GM19372 (cell line): ENCODE results near the gene ZFR2.
"Not testable (repeated sequence)": the region's sequence is repeated elsewhere in the genome, so short reads cannot be mapped to it uniquely, and the experiment has no call there.

Source experiments
- ATAC-seq: cut with Tn5 transposase; IDR thresholded peaks from one replicate; pipeline ENCODE4 v1.9.1; 2021; ENCODE audit warnings: mild to moderate bottlenecking, low read depth, moderate library complexity; ENCODE audit not compliant: unreplicated experiment

The ZFR2 gene

DNA sequence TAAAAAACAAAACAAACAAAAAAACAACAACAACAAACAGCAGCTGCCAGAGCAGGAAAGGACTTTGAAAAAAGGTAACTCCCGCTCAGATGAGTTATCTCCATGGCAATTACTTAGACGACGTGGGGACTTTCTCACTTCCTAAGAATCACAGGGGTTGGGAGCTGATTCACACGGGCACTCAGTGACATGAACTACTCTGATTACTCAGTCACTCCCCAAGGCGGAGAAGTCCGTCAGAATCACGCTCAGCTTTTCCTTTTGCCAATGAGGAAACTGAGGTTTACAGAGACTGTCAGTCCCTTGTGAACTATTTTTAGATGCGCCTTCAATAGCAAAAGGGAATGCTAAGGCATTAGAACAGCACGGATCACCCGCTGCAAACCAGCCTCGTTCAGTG is 50.4 kb downstream of the ZFR2 start:
- no peak for ATAC-seq

DNA sequence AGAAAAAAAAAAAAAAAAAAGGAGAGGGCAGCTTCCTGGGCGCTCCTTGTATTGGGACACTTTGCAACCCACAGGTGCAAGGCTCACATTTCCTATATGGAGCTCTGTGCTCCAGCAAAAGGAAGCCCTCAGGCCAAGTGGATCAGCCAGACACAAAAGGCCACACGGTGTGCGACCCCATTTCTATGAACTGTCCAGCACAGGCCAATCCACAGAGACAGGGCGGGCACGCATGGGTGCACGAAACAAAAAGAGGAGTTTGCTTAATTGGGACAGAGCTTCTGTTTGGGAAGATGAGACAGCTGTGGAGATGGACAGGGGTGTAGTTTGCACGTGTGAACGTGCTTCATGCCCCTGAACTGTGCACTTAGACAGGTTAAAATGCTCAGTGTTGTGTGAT is 51.1 kb downstream of the ZFR2 start:
- no peak for ATAC-seq

DNA sequence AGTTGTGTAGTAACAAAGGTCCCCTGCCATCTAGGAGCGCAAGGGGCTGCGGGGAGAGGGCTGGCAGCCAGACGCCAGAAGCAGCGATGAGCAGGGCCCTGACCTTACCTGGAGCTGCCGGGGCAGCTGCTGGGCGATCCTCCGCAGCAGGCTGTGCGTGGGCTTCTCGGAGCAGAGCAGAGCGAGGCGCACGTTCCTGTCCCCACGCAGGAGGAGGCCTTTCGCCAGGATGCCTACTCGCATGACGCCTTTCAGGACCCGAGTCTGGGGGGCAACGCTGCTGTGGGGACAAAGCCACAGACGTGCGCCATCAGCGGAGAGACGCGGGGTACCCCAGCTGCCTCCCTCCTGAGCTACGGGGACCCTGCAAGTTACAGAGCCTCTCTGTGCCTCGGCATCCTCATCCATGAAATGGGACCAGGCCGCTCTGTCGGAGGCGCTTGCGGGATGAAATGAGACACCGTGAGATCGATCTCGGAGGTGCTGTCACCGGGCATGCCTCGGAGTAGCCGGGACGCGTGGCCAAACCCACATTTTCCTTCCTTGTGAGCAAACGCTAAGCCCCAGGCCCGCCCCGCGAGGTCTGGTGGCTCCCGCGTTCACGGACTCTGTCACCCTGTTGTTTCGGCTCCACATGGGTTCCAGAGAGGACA is 52.1 kb downstream of the ZFR2 start:
- no peak for ATAC-seq

DNA sequence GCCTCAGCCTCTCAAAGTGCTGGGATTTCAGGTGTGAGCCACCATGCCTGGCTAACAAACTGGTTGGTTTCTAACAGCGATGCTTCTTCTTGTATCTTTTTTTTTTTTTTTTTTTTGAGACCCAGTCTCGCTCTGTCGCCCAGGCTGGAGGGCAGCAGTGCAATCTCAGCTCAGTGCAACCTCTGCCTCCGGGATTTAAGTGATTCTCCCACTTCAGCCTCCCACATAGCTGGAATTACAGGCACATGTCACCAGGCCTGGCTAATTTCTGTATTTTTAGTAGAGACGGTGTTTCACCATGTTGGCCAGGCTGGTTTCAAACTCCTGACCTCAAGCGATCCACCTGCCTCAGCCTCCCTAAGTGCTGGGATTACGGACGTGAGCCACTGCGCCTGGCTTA is 52.7 kb downstream of the ZFR2 start:
- not testable (repeated sequence) for ATAC-seq

DNA sequence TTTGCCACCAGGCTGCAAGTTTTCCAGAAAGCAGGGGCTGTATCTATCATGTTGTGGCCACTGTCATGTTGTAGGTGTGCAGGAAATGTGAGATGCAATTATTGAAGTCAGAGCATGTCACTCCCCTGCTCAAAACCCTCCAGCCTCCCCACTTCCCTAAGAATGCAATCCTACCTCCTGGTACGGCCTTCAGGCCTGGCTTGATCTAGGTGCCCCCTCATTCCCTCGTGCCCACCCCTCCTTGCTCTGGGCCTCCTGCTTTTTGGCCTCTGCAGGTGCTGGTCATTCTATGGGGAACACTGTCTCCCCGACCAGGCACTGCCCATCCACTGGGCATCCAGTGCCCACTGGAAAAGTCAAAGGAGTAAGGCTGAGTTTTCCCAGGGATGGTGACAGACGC is 54.2 kb downstream of the ZFR2 start:
- ATAC-seq: no peak

DNA sequence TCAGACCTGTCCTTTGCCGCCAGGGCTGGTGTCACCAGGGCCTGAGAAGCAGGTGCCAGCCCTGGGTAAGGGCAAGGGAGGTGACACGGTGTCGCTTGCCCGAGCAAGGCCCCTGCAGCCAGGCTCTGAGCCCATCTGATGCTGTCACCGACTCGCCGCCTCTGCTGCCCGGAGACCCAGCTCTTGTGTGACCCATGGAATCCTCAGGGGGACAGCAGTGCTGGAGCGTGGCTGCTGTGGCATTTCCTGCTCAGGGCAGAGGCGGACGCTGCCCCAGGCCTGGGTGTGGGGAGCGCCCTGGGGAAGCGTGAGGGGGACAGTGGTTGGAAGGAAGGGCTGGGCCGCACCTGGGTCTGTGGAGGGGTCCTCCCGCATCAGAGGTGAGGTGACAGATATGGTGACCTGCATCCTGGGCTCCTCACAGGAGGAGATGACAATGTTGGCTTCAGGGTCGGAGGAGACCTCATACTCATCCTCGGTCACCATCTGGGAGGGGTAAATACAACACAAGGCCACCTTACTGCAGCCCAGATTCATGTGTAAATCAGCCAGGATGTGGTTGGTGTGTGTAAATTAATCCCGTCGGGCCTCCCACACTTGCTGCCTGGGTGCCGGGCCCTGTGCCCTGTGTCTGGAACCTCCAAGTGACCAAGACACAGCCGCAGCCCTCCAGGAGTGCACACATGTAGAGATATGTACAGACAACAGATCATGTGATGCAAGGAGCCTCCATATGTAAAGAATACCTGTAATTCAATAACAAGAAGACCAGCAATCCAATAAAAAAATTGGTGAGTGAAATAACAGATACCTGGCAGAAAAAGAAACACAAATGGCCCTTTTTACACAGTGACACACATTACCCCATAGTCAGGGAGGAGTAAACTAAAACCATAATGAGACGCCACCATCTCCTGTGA is 55.1 kb downstream of the ZFR2 start:
- ATAC-seq: no peak

DNA sequence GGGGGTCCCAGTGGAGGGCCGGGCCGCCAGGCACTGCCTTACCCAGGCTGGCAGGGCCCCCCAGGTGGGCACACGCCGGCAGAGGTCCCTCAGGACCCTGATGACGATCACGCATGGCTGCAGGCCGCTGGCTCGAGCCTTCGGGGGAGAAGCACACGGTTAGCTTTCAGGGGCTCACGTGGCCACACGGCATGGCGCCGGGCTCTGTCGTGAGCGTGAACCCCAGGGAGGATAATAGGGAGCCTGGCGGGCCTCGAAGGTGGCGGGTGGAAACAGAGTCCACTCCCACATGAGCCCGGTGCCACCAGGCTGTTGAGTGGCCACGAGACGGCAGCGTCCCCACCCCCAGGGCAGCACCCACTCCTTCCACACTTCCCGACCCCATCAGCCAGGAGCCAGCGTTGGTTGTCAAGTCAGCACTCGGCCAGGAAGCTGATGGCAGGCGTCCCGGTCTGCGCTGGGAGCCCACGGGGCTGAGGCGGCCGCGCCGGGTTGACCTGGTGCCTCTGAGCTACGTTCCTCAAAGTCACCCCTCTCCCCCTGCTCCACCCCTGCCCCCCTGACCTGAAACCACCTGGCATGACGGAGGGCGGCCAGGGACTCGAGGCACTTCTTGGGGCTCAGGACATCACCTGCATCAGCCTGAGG is 58.0 kb downstream of the ZFR2 start:
- ATAC-seq: no peak

DNA sequence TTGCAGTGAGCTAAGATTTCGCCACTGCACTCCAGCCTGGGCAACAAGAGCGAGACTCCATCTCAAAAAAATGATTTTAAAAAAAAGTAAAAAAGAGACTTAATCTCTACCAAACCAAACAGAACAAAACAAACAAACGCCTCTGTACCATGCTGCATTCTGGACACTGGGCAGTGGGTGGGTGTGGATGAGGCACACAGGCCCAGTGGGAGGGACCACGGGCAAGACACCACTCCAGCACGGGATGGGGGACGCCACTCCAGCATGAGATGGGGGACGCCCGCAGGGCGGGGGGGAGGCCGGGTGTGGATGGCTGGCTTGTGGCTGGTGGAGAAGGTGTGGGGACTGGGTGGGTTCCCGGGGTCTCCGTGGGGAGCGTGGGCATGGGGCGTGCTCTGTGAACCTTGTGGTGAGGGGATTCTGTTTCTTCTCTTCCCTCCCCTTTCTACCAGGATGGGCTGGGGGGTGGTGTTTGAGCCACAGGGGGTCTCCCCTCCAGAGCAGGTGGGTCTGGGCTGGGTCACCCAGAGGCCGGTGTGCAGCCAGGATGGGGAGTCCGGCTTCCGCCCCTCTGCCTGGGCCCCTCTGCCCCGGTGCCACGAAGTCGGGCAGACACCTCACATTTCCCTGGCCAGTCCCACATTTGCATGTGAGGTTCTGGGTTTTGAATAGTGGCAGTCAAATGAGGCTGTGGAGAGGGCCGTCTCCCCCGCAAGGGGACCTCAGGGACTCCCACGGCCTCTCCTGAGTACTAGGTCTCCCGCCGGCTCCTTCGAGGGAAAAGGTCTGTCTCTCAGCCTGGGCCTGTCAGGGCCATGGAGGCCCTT is 58.7 kb downstream of the ZFR2 start:
- ATAC-seq: no peak

DNA sequence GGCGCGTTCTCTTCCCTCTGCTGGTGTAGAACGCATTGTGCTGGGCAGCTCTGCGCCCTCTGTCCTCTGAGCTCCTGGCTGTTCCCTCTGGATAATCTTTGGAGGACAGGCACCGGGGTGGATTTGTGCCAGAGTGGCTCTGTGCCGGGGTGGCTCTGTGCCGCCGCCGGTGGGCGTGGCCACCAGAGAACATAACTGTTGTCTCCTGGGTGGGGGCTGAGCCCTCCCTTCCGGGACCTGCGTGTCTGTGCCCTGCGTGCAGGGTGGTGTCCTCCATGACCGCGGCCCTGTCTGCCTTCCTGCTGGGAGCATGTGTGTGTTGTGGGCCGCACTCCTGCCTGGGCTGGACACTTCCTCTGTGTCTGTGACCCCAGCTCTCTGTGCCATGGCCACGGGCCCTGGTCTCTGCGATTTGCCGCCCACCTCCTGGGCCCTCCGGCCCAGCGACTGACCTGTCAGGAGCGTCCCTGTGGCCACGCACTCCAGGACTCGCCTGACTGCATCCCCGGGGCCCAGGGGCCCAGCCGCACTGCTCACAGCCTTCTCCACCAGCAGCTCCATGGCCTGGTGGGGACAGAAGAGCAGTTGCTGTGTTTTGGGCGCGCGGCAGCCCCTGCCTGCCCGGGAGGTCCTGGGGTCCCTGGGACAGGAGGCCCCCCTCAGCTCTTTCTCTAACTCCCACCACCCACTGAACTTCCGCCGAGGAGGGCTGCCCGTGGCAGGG is 60.3 kb downstream of the ZFR2 start:
- ATAC-seq: no peak

DNA sequence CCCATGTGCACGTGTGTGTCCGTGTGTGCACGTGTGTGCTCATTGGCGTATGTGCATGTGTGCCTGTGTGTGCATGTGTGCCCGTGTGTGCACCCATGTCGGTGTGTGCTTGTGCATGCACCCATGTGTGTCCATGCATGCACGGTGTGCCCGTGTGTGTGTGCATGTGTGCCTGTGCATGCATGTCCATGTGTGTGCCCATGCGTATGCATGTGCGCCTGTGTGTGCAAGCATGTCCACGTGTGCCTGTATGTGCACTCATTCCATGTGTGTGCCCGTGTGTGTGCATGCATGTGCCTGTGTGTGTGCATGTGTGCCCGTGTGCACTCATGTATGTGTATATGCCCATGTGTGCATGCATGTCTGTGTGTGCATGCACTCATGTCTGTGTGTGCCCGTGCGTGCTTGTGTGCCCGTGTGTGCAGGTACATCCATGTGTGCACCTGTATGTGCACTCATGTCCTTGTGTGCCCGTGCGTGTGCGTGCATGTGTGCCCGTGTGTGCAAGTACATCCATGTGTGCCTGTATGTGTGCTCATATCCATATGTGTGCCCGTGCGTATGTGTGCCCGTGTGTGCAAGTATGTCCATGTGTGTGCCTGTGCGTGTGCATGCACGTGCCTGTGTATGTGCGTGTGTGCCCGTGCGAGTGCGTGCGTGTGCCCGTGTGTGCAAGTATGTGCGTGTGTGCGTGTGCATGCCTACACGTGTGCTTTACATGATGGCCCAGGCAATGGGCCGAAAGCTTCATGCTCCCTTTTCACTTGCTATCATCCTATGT is 61.1 kb downstream of the ZFR2 start:
- ATAC-seq: no peak

DNA sequence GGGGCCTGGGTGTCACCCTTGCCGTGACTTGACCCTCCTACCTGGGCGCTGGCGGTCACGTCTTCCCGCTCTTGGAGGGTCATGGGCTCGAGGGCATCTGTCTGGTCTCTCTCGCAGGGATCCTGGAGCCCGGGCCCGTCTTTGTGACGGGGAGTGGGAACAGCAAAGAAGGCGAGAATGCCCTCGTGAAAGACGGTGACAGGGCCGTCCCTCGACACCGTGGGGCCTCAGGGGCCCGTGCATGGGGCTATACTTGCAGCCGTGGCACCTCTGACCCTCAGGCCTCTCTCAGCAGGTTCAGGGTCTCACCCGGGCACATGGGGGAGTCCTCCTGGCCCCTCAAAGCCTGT is 61.7 kb downstream of the ZFR2 start:
- ATAC-seq: no peak

DNA sequence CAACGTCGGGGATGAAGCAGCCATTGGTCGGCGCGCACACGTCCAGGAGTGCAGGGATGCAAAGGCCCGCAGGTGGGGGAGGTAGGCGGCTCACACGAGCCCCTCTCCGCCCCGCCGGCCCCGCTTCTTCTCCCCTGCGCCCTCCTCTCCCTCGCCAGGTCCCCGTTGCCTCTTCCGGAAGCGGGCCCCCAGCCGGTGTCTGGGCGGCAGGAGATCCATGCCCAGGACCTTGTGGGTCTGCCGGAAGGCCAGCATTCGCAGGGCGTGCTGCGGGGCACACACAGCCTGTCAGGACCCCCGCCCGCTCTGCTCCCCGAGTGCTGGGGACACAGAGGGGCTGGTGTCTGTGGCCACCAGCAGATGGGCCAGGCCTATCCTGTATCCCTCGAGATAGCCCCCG is 63.0 kb downstream of the ZFR2 start:
- no peak for ATAC-seq

DNA sequence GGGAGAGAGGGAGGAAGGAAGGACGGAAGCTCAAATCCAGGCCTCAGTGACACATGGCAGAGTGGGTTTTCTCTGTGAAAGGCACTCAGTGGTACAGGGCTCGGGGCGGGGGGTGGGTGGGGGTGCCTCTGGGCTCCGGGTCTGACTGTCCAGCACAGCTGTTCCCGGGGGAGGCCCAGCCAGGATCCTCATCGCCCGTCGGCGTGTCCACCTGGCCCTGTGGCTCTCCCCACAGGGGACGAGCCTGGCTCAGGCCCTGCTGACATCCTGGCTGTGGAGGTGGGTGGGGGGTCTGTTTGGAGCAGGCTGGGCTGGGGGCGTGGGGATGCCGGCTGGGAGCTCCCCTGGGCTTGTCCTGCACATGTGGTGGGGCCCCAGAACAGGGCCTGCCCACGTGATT is 64.4 kb downstream of the ZFR2 start:
- no peak for ATAC-seq

DNA sequence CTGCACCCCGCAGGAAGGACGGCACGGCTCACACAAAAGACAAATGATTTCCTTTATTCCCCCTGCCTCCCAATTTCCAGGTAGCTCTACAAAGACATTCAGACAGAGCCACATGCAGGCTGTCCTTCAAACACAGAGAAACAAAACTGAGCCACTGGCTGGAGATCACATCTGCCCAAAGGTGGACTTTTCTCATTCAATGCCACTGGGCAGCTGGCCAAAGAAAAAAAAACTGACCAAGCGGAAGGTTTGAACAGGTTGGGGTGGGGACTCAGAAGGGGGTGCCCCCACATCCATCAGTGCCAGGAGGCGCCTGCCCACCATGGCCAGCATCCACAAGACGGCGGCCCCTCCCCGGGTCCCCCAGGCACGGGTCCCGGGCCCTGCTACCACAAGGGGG is 64.9 kb downstream of the ZFR2 start:
- no peak for ATAC-seq

DNA sequence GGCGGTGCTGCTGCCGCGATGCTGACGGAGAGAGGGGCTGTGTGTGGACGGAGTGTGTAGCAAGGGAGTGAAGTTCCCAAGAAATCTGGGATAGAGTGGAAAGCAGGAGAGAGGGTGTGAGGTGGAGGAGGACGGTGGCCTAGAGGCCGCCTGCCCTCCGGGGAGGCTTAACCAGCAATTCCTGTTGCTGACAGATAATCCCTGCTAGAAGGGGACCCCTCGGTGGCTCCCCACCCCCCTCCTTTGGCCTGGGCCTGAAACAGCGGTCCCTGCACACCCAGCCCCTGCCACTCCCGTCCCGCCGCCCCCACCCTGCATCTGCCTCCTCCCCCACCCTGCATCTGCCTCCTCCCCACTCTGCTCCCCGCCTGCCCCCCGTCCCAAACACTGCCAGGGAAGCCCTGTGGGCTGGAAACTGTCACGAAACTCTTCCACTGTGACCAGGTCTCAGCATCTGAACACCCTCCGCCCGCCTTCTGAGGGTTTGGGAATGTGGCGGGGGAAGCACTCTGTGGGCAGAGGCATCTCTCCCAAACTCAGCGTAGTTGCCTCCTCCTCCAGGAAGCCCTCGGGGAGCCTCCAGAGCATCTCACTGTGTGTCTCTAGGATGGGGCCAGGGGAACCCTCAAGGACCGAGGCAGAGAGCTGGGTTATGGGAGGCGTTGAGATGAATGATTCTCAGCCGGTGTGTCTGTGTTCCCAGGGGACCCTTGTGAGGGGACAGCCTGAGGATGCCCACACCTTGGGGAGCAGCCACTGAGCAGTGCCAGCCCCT is 65.5 kb downstream of the ZFR2 start:
- ATAC-seq: no peak

DNA sequence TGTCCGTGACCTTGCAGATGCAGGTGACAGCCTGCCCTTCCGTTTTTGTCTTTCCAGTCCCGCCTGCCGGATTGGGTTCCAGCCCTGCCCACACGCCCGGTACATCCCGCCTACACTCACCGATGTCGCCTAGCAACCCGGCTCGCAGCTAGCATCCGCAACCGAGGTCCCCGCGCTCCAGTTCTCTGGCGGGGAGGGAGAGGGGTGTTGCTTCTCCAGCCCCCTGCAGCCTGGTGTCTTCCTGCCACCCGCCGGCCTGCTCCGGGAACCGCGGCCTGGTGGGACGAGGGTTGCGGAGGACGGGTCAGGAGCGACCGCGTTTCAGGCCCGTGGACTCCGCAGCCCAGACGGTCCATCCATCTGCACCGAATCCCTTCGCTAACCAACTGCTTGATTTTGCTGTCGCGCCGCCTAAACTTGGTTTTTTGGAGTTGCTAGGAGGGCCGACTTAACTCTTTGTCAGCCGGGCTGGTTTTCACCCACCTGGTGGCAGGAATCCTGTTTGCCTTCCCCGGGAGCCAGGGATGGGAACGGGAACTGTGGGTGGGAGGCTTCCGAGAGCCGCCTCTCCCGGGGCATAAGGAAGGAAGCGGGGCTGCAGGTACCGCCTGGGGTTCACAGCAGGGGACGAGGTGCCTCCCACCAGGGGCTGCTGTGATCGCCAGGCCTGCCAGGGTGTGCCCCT is 67.3 kb downstream of the ZFR2 start:
- ATAC-seq: no peak

DNA sequence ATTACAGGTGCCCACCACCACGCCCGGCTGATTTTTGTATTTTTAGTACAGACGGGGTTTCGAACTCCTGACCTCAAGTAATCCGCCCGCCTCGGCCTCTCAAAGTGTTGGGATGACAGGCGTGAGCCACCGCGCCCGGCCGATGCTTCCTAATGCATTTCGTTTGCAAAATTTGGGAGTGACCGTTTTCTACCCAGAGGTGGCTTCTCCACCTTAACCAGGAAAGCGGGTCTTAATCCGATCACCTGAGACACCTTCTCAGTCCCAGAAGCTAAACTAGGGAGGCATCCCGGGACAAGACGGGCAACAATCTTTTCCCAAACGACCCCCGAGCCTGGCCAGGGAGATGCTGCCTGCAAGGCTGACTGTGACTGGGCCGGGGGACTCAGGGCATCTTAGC is 67.8 kb downstream of the ZFR2 start:
- ATAC-seq: no peak

DNA sequence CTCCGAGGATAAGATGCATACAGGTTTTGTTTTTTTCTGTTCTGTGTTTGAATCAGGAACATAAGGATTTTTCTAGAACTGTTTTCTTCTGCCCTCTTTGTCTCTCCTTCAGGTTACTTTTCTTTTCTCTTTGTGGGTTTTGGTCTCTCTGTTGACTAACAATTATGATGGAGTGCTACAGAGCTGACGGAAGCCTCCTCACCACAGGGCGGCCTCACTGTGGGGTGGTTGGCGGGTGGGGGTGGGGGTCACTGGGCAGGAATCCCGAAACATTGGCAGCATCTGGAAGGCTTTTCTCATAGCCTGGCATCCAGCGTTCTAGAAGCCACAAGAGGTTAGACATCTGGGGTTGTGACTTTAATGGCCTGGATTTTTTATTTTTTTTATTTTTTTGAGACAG is 70.7 kb downstream of the ZFR2 start:
- ATAC-seq: no peak
